Prostate gland (tissue), 2 donors: ENCODE measurements around the gene ARGLU1.

Source experiments
- CTCF ChIP-seq, 4 experiments: fragments of 200-600 bp in 2 of 4; fragments of 450-650 bp in 2 of 4; sonication (generic) in 2 of 4; IDR thresholded peaks; 1 replicate in 3 of 4; 2 replicates in 1 of 4; pipeline ENCODE4 v1.5.1; 2016 to 2019; ENCODE audit warnings: antibody characterized with exemption in 4 of 4, mild to moderate bottlenecking in 2 of 4, moderate library complexity in 2 of 4
- POLR2A ChIP-seq: fragments of 450-650 bp; IDR thresholded peaks from one replicate; pipeline ENCODE4 v1.6.1; 2016; ENCODE audit warnings: antibody characterized with exemption, mild to moderate bottlenecking
- POLR2AphosphoS5 ChIP-seq: sonication (generic); formaldehyde crosslinking; IDR thresholded peaks from one replicate; pipeline ENCODE4 v1.6.1; 2017; ENCODE audit warnings: antibody characterized with exemption

- TF ChIP-seq CTCF (IDR thresholded peaks at IDR 0.05): no peak
- no peak for TF ChIP-seq POLR2AphosphoS5
- TF ChIP-seq POLR2A: no peak
Measured at GRCh38 chr13:106494506-106494905, 73.4 kb downstream of the ARGLU1 start.
